ENCODE results near the gene ERC1. TPM values are rescaled to one million over a fixed set of nuclear protein-coding genes. Genes with fewer than 3 reads are reported as not detected.
A peak's percentile ranks its signal among the peaks of the same experiment; 100 is the strongest.

ERC1 gene
- total RNA-seq, 2 experiments from 2014 or later, result 40.1 to 49.6 TPM

DNA sequence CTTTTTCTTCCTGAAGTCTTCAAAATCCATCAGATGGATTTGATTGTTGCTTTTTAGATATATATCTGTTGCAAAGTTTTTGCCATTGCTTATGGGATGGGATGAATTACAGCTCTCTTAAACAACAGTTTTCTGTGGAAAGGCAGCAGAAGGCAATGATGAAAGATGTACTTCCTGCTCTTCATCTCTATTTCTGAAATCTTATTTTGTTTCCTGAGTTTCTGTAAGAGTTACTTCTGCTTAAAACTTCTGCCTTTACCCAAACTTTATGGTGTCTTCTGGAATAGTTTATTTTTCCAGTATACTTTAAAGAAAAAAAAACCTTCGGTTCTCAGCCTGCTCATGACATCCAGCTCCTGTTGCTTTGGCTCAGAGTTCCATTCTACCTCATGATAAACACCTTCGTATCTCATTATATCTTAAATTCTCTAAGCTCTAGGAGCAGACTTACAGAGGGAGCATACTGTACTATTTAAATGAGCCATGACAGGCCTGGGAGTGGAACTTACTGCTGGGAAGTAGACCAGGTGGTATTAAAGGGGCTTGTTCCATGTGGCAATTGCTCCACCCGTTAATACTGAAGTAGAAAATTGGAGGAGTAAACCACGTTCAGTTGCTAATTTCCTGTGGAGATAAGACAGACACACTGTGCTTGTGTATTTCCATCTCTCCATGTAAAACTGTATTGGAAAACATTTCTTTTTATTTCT is 314.9 kb downstream of the ERC1 start:
- Mint-ChIP-seq H3K27ac (peak overlapping the region; percentile 19), H3K4me1 (ENCODE audit: low read depth) (no peaks in the 10 kb centered on the region), H3K9me3 (no peaks in the 10 kb centered on the region), H3K36me3 (ENCODE audit: low read depth) (peaks cover 52% of the 10 kb centered on the region), H3K4me3 (no peak overlapping the region), H3K27me3 (no peaks in the 10 kb centered on the region)
- ATAC-seq (ENCODE audit: poor library complexity), result no peak
- TF ChIP-seq, protein P1, sequence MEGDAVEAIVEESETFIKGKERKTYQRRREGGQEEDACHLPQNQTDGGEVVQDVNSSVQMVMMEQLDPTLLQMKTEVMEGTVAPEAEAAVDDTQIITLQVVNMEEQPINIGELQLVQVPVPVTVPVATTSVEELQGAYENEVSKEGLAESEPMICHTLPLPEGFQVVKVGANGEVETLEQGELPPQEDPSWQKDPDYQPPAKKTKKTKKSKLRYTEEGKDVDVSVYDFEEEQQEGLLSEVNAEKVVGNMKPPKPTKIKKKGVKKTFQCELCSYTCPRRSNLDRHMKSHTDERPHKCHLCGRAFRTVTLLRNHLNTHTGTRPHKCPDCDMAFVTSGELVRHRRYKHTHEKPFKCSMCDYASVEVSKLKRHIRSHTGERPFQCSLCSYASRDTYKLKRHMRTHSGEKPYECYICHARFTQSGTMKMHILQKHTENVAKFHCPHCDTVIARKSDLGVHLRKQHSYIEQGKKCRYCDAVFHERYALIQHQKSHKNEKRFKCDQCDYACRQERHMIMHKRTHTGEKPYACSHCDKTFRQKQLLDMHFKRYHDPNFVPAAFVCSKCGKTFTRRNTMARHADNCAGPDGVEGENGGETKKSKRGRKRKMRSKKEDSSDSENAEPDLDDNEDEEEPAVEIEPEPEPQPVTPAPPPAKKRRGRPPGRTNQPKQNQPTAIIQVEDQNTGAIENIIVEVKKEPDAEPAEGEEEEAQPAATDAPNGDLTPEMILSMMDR (IDR thresholded peaks at IDR 0.05), result no peak
- Histone ChIP-seq H3K9me3 (ENCODE audit: control insufficient read depth in 1 of 2, insufficient read depth in 1 of 2, low read length in 2 of 2) (no peaks in the 10 kb centered on the region), H3K27me3 (ENCODE audit: control insufficient read depth in 1 of 2, insufficient read depth in 2 of 2, low read length in 2 of 2) (no peaks in the 10 kb centered on the region), H3K4me3 (ENCODE audit: low read length) (no peak overlapping the region), H3K27ac (ENCODE audit: low read depth in 1 of 2, low read length in 2 of 2) (no peak overlapping the region), H3K4me1 (ENCODE audit: insufficient read depth, low read length) (no peaks in the 10 kb centered on the region), H3K36me3 (ENCODE audit: insufficient read depth, low read length) (peaks cover 5% of the 10 kb centered on the region)
- no peak for DNase-seq
- CTCF ChIA-PET, result interaction anchor here (1.4 kb wide), 1 partner anchor 188 kb away, joined by 3 read pairs; no protein-coding TSS in a partner anchor
- intact Hi-C loops (cut with DNase I, micrococcal nuclease), result no loop called here
- POLR2A ChIA-PET, result no interaction called here

DNA sequence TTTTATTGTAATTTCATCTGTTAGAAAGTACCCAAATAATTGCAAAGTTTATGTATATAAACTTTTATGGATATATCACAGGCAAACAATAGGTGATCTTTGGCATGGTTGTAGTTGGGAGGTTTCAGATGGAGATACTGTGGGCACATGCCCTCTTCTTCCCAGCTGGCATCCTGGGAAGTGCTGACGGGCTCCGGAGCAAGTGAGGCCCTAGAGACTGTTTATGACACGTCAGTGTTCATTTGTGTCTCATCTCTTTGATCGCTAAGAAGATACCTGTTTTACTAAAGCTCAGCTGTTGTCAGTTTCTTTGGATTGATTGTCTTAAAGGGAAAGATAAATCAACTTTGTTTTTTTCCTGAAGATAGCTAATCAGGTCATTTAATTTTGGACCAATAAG is 315.8 kb downstream of the ERC1 start:
- no peaks in the 10 kb centered on the region for H3K9me3 ChIP-seq (ENCODE audit: control insufficient read depth in 1 of 2, insufficient read depth in 1 of 2, low read length in 2 of 2)
- no peaks in the 10 kb centered on the region for H3K4me1 ChIP-seq (ENCODE audit: insufficient read depth, low read length)
- H3K4me3 ChIP-seq (ENCODE audit: low read length), result no peak overlapping the region
- ChIA-PET CTCF (interaction anchor here (1.4 kb wide), 1 partner anchor 189 kb away, joined by 3 read pairs; no protein-coding TSS in a partner anchor), POLR2A (no interaction called here)
- H3K27me3 ChIP-seq (ENCODE audit: control insufficient read depth in 1 of 2, insufficient read depth in 2 of 2, low read length in 2 of 2), result no peaks in the 10 kb centered on the region
- no peaks in the 10 kb centered on the region for H3K9me3 Mint-ChIP-seq
- no peak overlapping the region for H3K27ac Mint-ChIP-seq
- TF ChIP-seq, protein P1 (IDR thresholded peaks at IDR 0.05), result no peak
- H3K4me1 Mint-ChIP-seq (ENCODE audit: low read depth), result no peaks in the 10 kb centered on the region
- no peaks in the 10 kb centered on the region for H3K27me3 Mint-ChIP-seq
- intact Hi-C loops (cut with DNase I, micrococcal nuclease), result no loop called here
- H3K27ac ChIP-seq (ENCODE audit: low read depth in 1 of 2, low read length in 2 of 2), result no peak overlapping the region
- H3K4me3 Mint-ChIP-seq, result no peak overlapping the region
- H3K36me3 ChIP-seq (ENCODE audit: insufficient read depth, low read length), result peaks cover 5% of the 10 kb centered on the region
- ATAC-seq (ENCODE audit: poor library complexity) (no peak), DNase-seq (no peak)
- peaks cover 57% of the 10 kb centered on the region for H3K36me3 Mint-ChIP-seq (ENCODE audit: low read depth)

DNA sequence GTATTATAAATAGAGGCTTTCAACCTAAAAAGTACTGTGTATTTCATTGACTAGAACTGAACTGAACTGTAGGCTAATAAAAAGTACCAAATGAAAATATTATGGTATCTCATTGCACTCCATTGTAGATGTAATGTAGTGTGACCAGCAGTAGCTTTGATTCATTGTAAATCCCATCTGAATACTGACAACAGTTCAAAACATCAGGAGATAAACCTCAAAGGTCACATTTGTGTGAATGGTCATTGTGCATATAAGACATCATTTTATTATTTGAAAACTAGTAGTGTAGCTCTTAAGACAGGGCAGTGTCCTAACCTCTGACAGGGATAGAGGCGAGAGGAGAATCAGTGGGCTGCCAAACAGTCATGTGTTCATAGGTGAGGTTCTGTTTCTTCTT is 316.8 kb downstream of the ERC1 start:
- Histone ChIP-seq H3K4me1 (ENCODE audit: insufficient read depth, low read length) (no peaks in the 10 kb centered on the region), H3K4me3 (ENCODE audit: low read length) (no peak overlapping the region), H3K27ac (ENCODE audit: low read depth in 1 of 2, low read length in 2 of 2) (no peak overlapping the region), H3K36me3 (ENCODE audit: insufficient read depth, low read length) (peaks cover 5% of the 10 kb centered on the region), H3K27me3 (ENCODE audit: control insufficient read depth in 1 of 2, insufficient read depth in 2 of 2, low read length in 2 of 2) (no peaks in the 10 kb centered on the region), H3K9me3 (ENCODE audit: control insufficient read depth in 1 of 2, insufficient read depth in 1 of 2, low read length in 2 of 2) (no peaks in the 10 kb centered on the region)
- intact Hi-C loops (cut with DNase I, micrococcal nuclease), result no loop called here
- no peaks in the 10 kb centered on the region for H3K27me3 Mint-ChIP-seq
- H3K27ac Mint-ChIP-seq, result no peak overlapping the region
- TF ChIP-seq, protein P1 (IDR thresholded peaks at IDR 0.05), result no peak
- no peaks in the 10 kb centered on the region for H3K9me3 Mint-ChIP-seq
- DNase-seq, result no peak
- no peaks in the 10 kb centered on the region for H3K4me1 Mint-ChIP-seq (ENCODE audit: low read depth)
- POLR2A ChIA-PET, result no interaction called here
- ATAC-seq (ENCODE audit: poor library complexity), result no peak
- H3K4me3 Mint-ChIP-seq, result no peak overlapping the region
- CTCF ChIA-PET, result no interaction called here
- peaks cover 66% of the 10 kb centered on the region for H3K36me3 Mint-ChIP-seq (ENCODE audit: low read depth)
